GM23338 (cell line): Measurements from ENCODE around the gene WDR31. TPM values are rescaled to one million over a fixed set of nuclear protein-coding genes. Genes with fewer than 3 reads are reported as not detected.

Experiments used
- ATAC-seq: fragments of 200-7000 bp; cut with Tn5 transposase; 3 replicates; pipeline ENCODE4 v1.9.1; 2020
- DNase-seq: peaks from one replicate; pipeline ENCODE4 v3.0.0-alpha.2; 2015; ENCODE audit warnings: low spot score
- H2AFZ ChIP-seq: fragments of 200-600 bp; sonication (generic); 2 replicates; pipeline ENCODE4 v1.8.0; 2016; ENCODE audit warnings: antibody characterized with exemption, mild to moderate bottlenecking, moderate library complexity
- H3F3A ChIP-seq: fragments of 200-600 bp; sonication (generic); replicated peaks from 2 replicates; pipeline ENCODE4 v1.8.0; 2017; ENCODE audit warnings: antibody characterized with exemption, mixed run types, low read depth
- H3K27ac ChIP-seq: fragments of 200-600 bp; sonication (generic); 2 replicates; pipeline ENCODE4 v1.6.1; 2016; ENCODE audit warnings: low read depth
- H3K27me3 ChIP-seq: fragments of 200-600 bp; sonication (generic); 2 replicates; pipeline ENCODE4 v1.8.0; 2016; ENCODE audit warnings: mild to moderate bottlenecking, mixed run types, moderate library complexity; ENCODE audit not compliant: insufficient read depth
- H3K36me3 ChIP-seq: fragments of 200-600 bp; sonication (generic); 2 replicates; pipeline ENCODE4 v1.8.0; 2016; ENCODE audit warnings: mild to moderate bottlenecking; ENCODE audit not compliant: insufficient read depth
- H3K4me1 ChIP-seq: fragments of 200-600 bp; sonication (generic); 2 replicates; pipeline ENCODE4 v1.8.0; 2016; ENCODE audit warnings: mild to moderate bottlenecking, moderate library complexity; ENCODE audit not compliant: insufficient read depth
- H3K4me2 ChIP-seq: fragments of 200-600 bp; sonication (generic); 2 replicates; pipeline ENCODE4 v1.7.1; 2017; ENCODE audit warnings: mixed run types
- H3K4me3 ChIP-seq: fragments of 200-600 bp; sonication (generic); 2 replicates; pipeline ENCODE4 v1.6.1; 2016; ENCODE audit warnings: mixed run types
- H3K79me2 ChIP-seq: fragments of 200-600 bp; sonication (generic); replicated peaks from 2 replicates; pipeline ENCODE4 v1.8.0; 2017; ENCODE audit warnings: mild to moderate bottlenecking; ENCODE audit not compliant: insufficient read depth
- H3K9me2 ChIP-seq: fragments of 200-600 bp; sonication (generic); 2 replicates; pipeline ENCODE4 v1.8.0; 2017; ENCODE audit not compliant: insufficient read depth
- H4K20me1 ChIP-seq: fragments of 200-600 bp; sonication (generic); replicated peaks from 2 replicates; pipeline ENCODE4 v1.8.0; 2017; ENCODE audit warnings: mild to moderate bottlenecking; ENCODE audit not compliant: insufficient read depth
- H3K27ac Mint-ChIP-seq: 2 replicates; pipeline ENCODE4 v1.8.0; 2020; ENCODE audit warnings: inconsistent platforms, mild to moderate bottlenecking, moderate library complexity, mixed read lengths
- H3K27me3 Mint-ChIP-seq: 3 replicates; pipeline ENCODE4 v1.8.0; 2022; ENCODE audit warnings: low read depth, mild to moderate bottlenecking, moderate library complexity, mixed read lengths, inconsistent platforms; ENCODE audit not compliant: insufficient read depth, poor library complexity
- H3K36me3 Mint-ChIP-seq: 3 replicates; pipeline ENCODE4 v1.8.0; 2021; ENCODE audit warnings: low read depth, mild to moderate bottlenecking, inconsistent platforms, moderate library complexity, mixed read lengths
- H3K4me1 Mint-ChIP-seq: 3 replicates; pipeline ENCODE4 v1.8.0; 2020; ENCODE audit warnings: mild to moderate bottlenecking, inconsistent platforms, mixed read lengths
- H3K4me3 Mint-ChIP-seq: 3 replicates; pipeline ENCODE4 v1.8.0; 2021; ENCODE audit warnings: moderate library complexity, mild to moderate bottlenecking, inconsistent platforms, mixed read lengths
- H3K9me3 Mint-ChIP-seq: 3 replicates; pipeline ENCODE4 v1.8.0; 2020; ENCODE audit warnings: moderate library complexity, mild to moderate bottlenecking, inconsistent platforms, mixed read lengths
- CREB1 ChIP-seq: fragments of 250-450 bp; sonication (Bioruptor Pico); IDR thresholded peaks from 2 replicates; pipeline ENCODE4 v1.5.0; 2020; ENCODE audit warnings: low read depth, mild to moderate bottlenecking, moderate library complexity
- EZH2 ChIP-seq: fragments of 200-600 bp; sonication (generic); IDR thresholded peaks from one replicate; pipeline ENCODE4 v1.8.0; 2017; ENCODE audit warnings: antibody characterized with exemption, mild to moderate bottlenecking, low read depth; ENCODE audit not compliant: unreplicated experiment
- JUNB ChIP-seq: IDR thresholded peaks from one replicate; pipeline ENCODE4 v1.6.1; 2016; ENCODE audit warnings: antibody characterized with exemption; ENCODE audit not compliant: unreplicated experiment
- NANOG ChIP-seq: IDR thresholded peaks from 2 replicates; pipeline ENCODE4 v1.6.1; 2016; ENCODE audit warnings: antibody characterized with exemption, borderline replicate concordance
- POLR2AphosphoS5 ChIP-seq: IDR thresholded peaks from 2 replicates; pipeline ENCODE4 v1.6.1; 2016; ENCODE audit warnings: antibody characterized with exemption, low read depth
- STAT1 ChIP-seq: IDR thresholded peaks from one replicate; pipeline ENCODE4 v1.6.1; 2016; ENCODE audit warnings: antibody characterized with exemption; ENCODE audit not compliant: unreplicated experiment
- ZNF114 ChIP-seq: fragments of 250-450 bp; sonication (Bioruptor Pico); IDR thresholded peaks from 2 replicates; pipeline ENCODE4 v1.5.0; 2020; ENCODE audit warnings: mild to moderate bottlenecking, moderate library complexity
- ZNF331 ChIP-seq: fragments of 250-450 bp; sonication (Bioruptor Pico); IDR thresholded peaks from 2 replicates; pipeline ENCODE4 v1.5.0; 2020; ENCODE audit warnings: low read depth, mild to moderate bottlenecking, moderate library complexity
- polyA plus RNA-seq: library from polyadenylated mRNA; unstranded; fragments of >200 nt; fragmentation: Nextera tagmentation; extraction: Ambion mirVana; gene quantifications from 2 replicates; pipeline ENCODE4 v1.2.1, GENCODE V29; 2016
- total RNA-seq: library from RNA; depleted of rRNA; stranded (reverse); fragments of >200 nt; shearing (Covaris generic); gene quantifications from 2 replicates; pipeline ENCODE4 v1.2.3, GENCODE V29; 2014
- TF ChIP-seq, protein P1 (sequence below): IDR thresholded peaks from one replicate; pipeline ENCODE4 v1.6.1; 2018; ENCODE audit warnings: antibody characterized with exemption; ENCODE audit not compliant: unreplicated experiment
- TF ChIP-seq, protein P2 (sequence below): IDR thresholded peaks from 2 replicates; pipeline ENCODE4 v1.6.1; 2016; ENCODE audit warnings: antibody characterized with exemption
- TF ChIP-seq, protein P3 (sequence below): fragments of 250-450 bp; sonication (Bioruptor Pico); IDR thresholded peaks from 2 replicates; pipeline ENCODE4 v1.5.0; 2020; ENCODE audit warnings: mild to moderate bottlenecking, moderate library complexity

WDR31 gene
- total and polyA plus RNA-seq, 2 experiments from 2014 or later = 0.13 to 0.63 TPM

DNA sequence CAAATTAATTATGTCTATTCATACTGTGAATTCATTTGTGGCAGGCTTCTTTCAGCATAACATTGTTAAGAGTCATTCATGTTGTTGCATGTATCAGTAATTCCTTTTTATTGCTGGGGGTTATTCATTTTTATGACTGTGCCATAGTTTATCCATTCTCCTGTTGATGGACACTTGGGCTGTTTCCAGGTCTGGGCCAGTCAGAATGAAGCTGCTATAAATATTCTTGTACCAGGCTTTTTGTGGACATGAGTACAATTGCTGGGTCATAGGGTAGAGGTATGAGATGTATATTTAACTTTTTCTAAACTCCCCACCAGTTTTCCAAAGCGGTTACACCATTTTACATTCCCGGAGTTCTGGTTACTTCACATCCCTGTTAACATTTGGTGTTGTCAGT is 51.0 kb downstream of the WDR31 start (continued):
- TF ChIP-seq, protein P1, sequence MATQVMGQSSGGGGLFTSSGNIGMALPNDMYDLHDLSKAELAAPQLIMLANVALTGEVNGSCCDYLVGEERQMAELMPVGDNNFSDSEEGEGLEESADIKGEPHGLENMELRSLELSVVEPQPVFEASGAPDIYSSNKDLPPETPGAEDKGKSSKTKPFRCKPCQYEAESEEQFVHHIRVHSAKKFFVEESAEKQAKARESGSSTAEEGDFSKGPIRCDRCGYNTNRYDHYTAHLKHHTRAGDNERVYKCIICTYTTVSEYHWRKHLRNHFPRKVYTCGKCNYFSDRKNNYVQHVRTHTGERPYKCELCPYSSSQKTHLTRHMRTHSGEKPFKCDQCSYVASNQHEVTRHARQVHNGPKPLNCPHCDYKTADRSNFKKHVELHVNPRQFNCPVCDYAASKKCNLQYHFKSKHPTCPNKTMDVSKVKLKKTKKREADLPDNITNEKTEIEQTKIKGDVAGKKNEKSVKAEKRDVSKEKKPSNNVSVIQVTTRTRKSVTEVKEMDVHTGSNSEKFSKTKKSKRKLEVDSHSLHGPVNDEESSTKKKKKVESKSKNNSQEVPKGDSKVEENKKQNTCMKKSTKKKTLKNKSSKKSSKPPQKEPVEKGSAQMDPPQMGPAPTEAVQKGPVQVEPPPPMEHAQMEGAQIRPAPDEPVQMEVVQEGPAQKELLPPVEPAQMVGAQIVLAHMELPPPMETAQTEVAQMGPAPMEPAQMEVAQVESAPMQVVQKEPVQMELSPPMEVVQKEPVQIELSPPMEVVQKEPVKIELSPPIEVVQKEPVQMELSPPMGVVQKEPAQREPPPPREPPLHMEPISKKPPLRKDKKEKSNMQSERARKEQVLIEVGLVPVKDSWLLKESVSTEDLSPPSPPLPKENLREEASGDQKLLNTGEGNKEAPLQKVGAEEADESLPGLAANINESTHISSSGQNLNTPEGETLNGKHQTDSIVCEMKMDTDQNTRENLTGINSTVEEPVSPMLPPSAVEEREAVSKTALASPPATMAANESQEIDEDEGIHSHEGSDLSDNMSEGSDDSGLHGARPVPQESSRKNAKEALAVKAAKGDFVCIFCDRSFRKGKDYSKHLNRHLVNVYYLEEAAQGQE = no peak
- TF ChIP-seq POLR2AphosphoS5 = no peak
- no peak for TF ChIP-seq ZNF114

DNA sequence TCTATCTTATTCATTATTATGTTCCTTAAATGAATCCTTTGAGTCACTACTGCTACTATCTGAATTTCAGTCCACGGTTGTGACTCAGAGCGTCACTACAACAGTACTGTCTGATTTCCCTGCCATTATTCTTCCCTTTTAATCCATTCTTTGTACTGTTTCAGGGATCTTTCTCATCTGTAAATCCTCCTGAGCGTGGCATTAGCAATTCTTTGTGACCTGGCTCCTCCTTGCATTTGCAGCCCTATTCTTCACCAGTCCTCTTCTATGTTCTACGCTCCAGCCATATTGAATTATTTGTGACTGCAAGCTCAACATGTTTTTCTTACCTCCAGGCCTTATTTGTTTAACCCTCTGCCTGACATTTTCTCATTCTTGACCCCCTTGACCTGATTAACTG is 58.7 kb downstream of the WDR31 start:
- DNase-seq = no peak
- Histone ChIP-seq H3K27me3 (no peaks in the 10 kb centered on the region), H4K20me1 (peaks cover 23% of the 10 kb centered on the region), H3K27ac (no peak overlapping the region), H3K4me3 (no peak overlapping the region), H3K9me2 (no peaks in the 10 kb centered on the region), H3K4me1 (peaks cover 2% of the 10 kb centered on the region; the same call in 1 of the 2 replicates), H3F3A (no peaks in the 10 kb centered on the region), H3K79me2 (peaks cover 10% of the 10 kb centered on the region), H2AFZ (no peak overlapping the region), H3K36me3 (peaks cover 79% of the 10 kb centered on the region), H3K4me2 (no peak overlapping the region)
- no peaks in the 10 kb centered on the region for H3K9me3 Mint-ChIP-seq
- H3K27ac Mint-ChIP-seq = no peak overlapping the region
- H3K4me1 Mint-ChIP-seq = 0 out of 3 replicates have a peak, but pooled peaks cover 3% of the 10 kb centered on the region
- ATAC-seq = no peak
- H3K27me3 Mint-ChIP-seq = no peaks in the 10 kb centered on the region
- H3K36me3 Mint-ChIP-seq = peaks cover 80% of the 10 kb centered on the region
- H3K4me3 Mint-ChIP-seq = no peak overlapping the region
- no peak for TF ChIP-seq JUNB
- no peak for TF ChIP-seq NANOG
- TF ChIP-seq EZH2 = no peak
- TF ChIP-seq ZNF114 = no peak
- TF ChIP-seq, protein P2, sequence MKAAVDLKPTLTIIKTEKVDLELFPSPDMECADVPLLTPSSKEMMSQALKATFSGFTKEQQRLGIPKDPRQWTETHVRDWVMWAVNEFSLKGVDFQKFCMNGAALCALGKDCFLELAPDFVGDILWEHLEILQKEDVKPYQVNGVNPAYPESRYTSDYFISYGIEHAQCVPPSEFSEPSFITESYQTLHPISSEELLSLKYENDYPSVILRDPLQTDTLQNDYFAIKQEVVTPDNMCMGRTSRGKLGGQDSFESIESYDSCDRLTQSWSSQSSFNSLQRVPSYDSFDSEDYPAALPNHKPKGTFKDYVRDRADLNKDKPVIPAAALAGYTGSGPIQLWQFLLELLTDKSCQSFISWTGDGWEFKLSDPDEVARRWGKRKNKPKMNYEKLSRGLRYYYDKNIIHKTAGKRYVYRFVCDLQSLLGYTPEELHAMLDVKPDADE = no peak
- TF ChIP-seq ZNF331 = no peak
- no peak for TF ChIP-seq CREB1
- TF ChIP-seq, protein P3, sequence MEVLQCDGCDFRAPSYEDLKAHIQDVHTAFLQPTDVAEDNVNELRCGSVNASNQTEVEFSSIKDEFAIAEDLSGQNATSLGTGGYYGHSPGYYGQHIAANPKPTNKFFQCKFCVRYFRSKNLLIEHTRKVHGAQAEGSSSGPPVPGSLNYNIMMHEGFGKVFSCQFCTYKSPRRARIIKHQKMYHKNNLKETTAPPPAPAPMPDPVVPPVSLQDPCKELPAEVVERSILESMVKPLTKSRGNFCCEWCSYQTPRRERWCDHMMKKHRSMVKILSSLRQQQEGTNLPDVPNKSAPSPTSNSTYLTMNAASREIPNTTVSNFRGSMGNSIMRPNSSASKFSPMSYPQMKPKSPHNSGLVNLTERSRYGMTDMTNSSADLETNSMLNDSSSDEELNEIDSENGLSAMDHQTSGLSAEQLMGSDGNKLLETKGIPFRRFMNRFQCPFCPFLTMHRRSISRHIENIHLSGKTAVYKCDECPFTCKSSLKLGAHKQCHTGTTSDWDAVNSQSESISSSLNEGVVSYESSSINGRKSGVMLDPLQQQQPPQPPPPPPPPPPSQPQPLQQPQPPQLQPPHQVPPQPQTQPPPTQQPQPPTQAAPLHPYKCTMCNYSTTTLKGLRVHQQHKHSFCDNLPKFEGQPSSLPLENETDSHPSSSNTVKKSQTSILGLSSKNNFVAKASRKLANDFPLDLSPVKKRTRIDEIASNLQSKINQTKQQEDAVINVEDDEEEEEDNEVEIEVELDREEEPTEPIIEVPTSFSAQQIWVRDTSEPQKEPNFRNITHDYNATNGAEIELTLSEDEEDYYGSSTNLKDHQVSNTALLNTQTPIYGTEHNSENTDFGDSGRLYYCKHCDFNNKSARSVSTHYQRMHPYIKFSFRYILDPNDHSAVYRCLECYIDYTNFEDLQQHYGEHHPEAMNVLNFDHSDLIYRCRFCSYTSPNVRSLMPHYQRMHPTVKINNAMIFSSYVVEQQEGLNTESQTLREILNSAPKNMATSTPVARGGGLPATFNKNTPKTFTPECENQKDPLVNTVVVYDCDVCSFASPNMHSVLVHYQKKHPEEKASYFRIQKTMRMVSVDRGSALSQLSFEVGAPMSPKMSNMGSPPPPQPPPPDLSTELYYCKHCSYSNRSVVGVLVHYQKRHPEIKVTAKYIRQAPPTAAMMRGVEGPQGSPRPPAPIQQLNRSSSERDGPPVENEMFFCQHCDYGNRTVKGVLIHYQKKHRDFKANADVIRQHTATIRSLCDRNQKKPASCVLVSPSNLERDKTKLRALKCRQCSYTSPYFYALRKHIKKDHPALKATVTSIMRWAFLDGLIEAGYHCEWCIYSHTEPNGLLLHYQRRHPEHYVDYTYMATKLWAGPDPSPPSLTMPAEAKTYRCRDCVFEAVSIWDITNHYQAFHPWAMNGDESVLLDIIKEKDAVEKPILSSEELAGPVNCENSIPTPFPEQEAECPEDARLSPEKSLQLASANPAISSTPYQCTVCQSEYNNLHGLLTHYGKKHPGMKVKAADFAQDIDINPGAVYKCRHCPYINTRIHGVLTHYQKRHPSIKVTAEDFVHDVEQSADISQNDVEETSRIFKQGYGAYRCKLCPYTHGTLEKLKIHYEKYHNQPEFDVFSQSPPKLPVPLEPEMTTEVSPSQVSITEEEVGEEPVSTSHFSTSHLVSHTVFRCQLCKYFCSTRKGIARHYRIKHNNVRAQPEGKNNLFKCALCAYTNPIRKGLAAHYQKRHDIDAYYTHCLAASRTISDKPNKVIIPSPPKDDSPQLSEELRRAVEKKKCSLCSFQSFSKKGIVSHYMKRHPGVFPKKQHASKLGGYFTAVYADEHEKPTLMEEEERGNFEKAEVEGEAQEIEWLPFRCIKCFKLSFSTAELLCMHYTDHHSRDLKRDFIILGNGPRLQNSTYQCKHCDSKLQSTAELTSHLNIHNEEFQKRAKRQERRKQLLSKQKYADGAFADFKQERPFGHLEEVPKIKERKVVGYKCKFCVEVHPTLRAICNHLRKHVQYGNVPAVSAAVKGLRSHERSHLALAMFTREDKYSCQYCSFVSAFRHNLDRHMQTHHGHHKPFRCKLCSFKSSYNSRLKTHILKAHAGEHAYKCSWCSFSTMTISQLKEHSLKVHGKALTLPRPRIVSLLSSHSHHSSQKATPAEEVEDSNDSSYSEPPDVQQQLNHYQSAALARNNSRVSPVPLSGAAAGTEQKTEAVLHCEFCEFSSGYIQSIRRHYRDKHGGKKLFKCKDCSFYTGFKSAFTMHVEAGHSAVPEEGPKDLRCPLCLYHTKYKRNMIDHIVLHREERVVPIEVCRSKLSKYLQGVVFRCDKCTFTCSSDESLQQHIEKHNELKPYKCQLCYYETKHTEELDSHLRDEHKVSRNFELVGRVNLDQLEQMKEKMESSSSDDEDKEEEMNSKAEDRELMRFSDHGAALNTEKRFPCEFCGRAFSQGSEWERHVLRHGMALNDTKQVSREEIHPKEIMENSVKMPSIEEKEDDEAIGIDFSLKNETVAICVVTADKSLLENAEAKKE (CRISPR knock-in tag) = no peak
- TF ChIP-seq STAT1 = no peak
- TF ChIP-seq, protein P1 = no peak
- no peak for TF ChIP-seq POLR2AphosphoS5
